ENCODE measurements around the gene KLHL17. TPM values are rescaled to one million over a fixed set of nuclear protein-coding genes. Genes with fewer than 3 reads are reported as not detected.

The KLHL17 gene
- total and polyA plus RNA-seq, 10 of the 15 experiments (the other 5 are each of a cell fraction or from before 2014, with no cell fraction given) = 0.03 to 30.6 (median 5.3) TPM

DNA sequence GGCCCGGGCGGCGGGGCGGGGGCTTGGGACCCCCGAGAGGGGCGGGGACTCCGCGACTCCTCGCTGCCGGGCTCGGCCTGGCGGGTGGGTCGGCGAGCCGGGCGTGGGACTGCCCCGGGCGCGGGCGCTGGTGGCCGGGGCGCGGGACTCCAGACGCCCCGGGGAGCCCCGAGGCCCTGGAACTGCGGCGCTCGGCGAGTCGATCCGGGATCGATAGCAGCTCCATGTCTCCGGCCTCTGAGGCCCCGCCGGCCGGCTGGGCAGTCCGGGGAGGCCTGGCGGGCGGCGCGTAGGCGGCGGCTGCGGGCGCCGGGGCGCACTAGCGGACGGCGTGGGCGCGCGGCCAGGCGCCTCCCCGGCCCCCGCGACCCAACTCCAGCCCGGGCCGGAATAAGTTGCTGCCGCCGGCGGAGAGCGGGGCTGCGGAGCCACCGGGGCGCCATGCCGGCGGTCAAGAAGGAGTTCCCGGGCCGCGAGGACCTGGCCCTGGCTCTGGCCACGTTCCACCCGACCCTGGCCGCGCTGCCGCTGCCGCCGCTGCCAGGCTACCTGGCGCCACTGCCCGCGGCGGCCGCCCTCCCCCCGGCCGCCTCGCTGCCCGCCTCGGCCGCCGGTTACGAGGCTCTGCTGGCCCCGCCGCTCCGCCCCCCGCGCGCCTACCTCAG lies 36.3 kb upstream of the KLHL17 start (continued):
- TF ChIP-seq TBL1XR1 (IDR thresholded peaks at IDR 0.05; ENCODE audit: low read depth, low read length) = no peak
- no peak for TF ChIP-seq SMAD1 (IDR thresholded peaks at IDR 0.05; ENCODE audit: low read depth, partially characterized antibody)
- TF ChIP-seq TCF12 (IDR thresholded peaks at IDR 0.05; ENCODE audit: low read depth, low read length) = no peak
- no peak for TF ChIP-seq PAX8 (IDR thresholded peaks at IDR 0.05)
- TF ChIP-seq, protein P1, sequence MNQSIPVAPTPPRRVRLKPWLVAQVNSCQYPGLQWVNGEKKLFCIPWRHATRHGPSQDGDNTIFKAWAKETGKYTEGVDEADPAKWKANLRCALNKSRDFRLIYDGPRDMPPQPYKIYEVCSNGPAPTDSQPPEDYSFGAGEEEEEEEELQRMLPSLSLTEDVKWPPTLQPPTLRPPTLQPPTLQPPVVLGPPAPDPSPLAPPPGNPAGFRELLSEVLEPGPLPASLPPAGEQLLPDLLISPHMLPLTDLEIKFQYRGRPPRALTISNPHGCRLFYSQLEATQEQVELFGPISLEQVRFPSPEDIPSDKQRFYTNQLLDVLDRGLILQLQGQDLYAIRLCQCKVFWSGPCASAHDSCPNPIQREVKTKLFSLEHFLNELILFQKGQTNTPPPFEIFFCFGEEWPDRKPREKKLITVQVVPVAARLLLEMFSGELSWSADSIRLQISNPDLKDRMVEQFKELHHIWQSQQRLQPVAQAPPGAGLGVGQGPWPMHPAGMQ (IDR thresholded peaks at IDR 0.05; ENCODE audit: borderline replicate concordance) = no peak
- no peak for TF ChIP-seq RUNX3 (IDR thresholded peaks at IDR 0.05; ENCODE audit: low read length)
- no peak for TF ChIP-seq TCF7 (IDR thresholded peaks at IDR 0.05; ENCODE audit: borderline replicate concordance)

DNA sequence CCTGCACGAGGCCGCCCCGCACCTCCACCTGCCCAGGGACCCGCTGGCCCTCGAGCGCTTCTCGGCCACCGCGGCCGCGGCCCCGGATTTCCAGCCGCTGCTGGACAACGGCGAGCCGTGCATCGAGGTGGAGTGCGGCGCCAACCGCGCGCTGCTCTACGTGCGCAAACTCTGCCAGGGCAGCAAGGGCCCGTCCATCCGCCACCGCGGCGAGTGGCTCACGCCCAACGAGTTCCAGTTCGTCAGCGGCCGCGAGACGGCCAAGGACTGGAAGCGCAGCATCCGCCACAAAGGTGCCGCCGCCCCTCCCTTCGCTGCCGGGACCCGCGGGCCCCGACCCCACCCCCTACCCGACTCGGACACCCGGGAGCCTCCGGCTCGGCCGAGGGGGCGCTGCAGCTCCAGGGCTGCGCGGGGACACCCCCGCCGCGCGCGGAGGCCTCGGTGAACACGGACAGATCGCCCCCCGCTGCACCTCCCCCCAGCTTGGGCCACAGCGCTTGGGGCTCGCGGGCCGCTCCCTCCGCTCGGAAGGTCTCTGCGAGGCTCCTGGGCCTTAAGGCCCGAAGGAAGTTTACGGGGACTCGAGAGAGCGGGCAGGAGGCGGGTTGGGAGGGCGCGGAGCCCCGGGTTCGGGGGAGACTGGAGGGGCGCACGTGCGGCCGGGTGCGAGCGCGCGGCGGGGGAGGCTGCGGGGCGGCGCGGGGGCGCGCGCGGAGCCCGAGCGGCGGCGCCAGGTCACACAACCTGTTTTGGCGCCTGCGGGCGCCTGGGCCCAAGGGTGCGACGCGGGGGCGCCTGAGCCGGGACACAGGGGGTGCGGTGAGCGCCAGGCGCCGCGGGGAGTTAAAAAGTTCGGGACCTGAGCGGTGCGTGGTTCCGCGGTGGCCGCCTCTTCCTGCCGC lies 35.5 kb upstream of the KLHL17 start:
- intact Hi-C loops (cut with micrococcal nuclease; ENCODE audit: unreplicated experiment) = loop anchor here (1.0 kb wide), 1 partner anchor 19 kb away; no protein-coding TSS in a partner anchor
- no peak overlapping the region for H2AFZ ChIP-seq (ENCODE audit: control insufficient read depth, low read depth, low read length)

More for the DNA sequence above, 35.5 kb upstream of the KLHL17 start:
- Histone ChIP-seq H3K36me3 (ENCODE audit: control insufficient read depth in 2 of 2, insufficient read depth in 2 of 2, low read length in 1 of 2) (no peaks in the 10 kb centered on the region), H3K9me3 (replicated peaks; ENCODE audit: control insufficient read depth, insufficient read depth, low read length) (no peaks in the 10 kb centered on the region), H3K9ac (ENCODE audit: control insufficient read depth, insufficient read depth, low read length) (no peak overlapping the region), H4K20me1 (ENCODE audit: control insufficient read depth, insufficient read depth) (no peaks in the 10 kb centered on the region; the same call in 1 of the 2 replicates), H3K4me1 (ENCODE audit: control insufficient read depth, insufficient read depth, low read length) (no peaks in the 10 kb centered on the region), H3K27ac (ENCODE audit: control insufficient read depth, insufficient read depth) (no peak overlapping the region), H3K79me2 (ENCODE audit: control insufficient read depth, insufficient read depth, low read length) (no peaks in the 10 kb centered on the region), H3K27me3 (replicated peaks in 1 of 2; ENCODE audit: control insufficient read depth in 2 of 2, insufficient read depth in 2 of 2, low read length in 1 of 2) (peaks cover 18 to 24% of the 10 kb centered on the region in 2 experiments), H3K4me3 (no peak overlapping the region), H3K4me2 (ENCODE audit: control insufficient read depth, insufficient read depth) (peak overlapping the region; percentile 25; the same call in 1 of the 2 replicates)
- ChIA-PET SMC1A (ENCODE audit: uncharacterized antibody, unreplicated experiment) (no interaction called here), POLR2A (no interaction called here), RAD21 (ENCODE audit: unreplicated experiment) (no interaction called here), CTCF (no interaction called here)
- no peak for ATAC-seq
- FAIRE-seq = no peak
- in situ Hi-C loops (cut with MboI) = no loop called here
- 0 out of 2 replicates have a peak, but pooled peaks have one; percentile 81 for TF ChIP-seq EZH2 (IDR thresholded peaks at IDR 0.05; ENCODE audit: borderline replicate concordance, control insufficient read depth, low read depth, low read length)
- no peak for TF ChIP-seq CHD4 (IDR thresholded peaks at IDR 0.05)
- no TSS peak for BruUV-seq (replicated peaks)
- no peak for DNase-seq (ENCODE audit: low read depth, low spot score)
- WGBS (ENCODE audit: insufficient coverage, insufficient replicate concordance, low lambda C conversion rate, missing lambda C conversion rate) = 7% methylated on average over 79 of the region's 120 CpGs
